ENCODE measurements around the gene CABLES2.

GRCh38 chr20:62386383-62387218 lies 20.5 kb downstream of the CABLES2 start, which contains the start of gene RPS21:
- TF ChIP-seq, protein P1, sequence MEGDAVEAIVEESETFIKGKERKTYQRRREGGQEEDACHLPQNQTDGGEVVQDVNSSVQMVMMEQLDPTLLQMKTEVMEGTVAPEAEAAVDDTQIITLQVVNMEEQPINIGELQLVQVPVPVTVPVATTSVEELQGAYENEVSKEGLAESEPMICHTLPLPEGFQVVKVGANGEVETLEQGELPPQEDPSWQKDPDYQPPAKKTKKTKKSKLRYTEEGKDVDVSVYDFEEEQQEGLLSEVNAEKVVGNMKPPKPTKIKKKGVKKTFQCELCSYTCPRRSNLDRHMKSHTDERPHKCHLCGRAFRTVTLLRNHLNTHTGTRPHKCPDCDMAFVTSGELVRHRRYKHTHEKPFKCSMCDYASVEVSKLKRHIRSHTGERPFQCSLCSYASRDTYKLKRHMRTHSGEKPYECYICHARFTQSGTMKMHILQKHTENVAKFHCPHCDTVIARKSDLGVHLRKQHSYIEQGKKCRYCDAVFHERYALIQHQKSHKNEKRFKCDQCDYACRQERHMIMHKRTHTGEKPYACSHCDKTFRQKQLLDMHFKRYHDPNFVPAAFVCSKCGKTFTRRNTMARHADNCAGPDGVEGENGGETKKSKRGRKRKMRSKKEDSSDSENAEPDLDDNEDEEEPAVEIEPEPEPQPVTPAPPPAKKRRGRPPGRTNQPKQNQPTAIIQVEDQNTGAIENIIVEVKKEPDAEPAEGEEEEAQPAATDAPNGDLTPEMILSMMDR (IDR thresholded peaks at IDR 0.05; ENCODE audit: low read length) = no peak
- no peak for TF ChIP-seq EZH2 (IDR thresholded peaks at IDR 0.05; ENCODE audit: borderline replicate concordance, low read length)

Measured in OCI-LY1 (cell line).